H4 (cell line): ENCODE results near the gene SLMAP. TPM values are rescaled to one million over a fixed set of nuclear protein-coding genes. Genes with fewer than 3 reads are reported as not detected.

ENCODE experiments used
- DNase-seq: peaks from one replicate; pipeline ENCODE4 v3.0.0-alpha.2; 2015; ENCODE audit warnings: low spot score
- total RNA-seq: library from RNA; depleted of rRNA; stranded (reverse); fragments of >200 nt; shearing (Covaris generic); gene quantifications from 2 replicates; pipeline ENCODE4 v1.2.3, GENCODE V29; 2014

Gene SLMAP
- total RNA-seq, 1 experiment from 2014 or later, result 17.0 TPM

DNA sequence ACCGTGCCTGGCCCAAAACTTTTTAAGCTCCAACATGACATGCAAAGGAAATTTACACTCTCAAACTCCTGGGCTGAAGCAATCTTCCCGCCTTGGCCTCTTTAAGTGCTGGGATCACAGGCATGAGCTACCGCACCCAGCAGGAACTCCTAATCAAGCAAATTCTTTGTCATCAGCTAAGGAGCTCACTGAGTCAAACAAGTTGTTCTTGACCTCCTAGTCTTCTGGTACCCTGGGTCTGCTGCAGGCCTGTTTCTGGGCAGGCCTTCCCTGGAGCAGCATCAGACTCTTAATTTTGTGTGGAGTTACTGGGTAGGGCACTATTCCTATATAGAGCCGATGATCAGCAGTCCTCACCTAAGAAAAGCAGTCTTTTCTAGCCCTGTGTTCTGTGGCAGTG lies 183.7 kb downstream of the SLMAP start:
- DNase-seq, result no peak

- DNase-seq, result no peak
Measured at GRCh38 chr3:57942388-57942787, 186.3 kb downstream of the SLMAP start.

- peak; percentile 31 for DNase-seq
Measured at GRCh38 chr3:57942872-57943283, 186.8 kb downstream of the SLMAP start.

DNA sequence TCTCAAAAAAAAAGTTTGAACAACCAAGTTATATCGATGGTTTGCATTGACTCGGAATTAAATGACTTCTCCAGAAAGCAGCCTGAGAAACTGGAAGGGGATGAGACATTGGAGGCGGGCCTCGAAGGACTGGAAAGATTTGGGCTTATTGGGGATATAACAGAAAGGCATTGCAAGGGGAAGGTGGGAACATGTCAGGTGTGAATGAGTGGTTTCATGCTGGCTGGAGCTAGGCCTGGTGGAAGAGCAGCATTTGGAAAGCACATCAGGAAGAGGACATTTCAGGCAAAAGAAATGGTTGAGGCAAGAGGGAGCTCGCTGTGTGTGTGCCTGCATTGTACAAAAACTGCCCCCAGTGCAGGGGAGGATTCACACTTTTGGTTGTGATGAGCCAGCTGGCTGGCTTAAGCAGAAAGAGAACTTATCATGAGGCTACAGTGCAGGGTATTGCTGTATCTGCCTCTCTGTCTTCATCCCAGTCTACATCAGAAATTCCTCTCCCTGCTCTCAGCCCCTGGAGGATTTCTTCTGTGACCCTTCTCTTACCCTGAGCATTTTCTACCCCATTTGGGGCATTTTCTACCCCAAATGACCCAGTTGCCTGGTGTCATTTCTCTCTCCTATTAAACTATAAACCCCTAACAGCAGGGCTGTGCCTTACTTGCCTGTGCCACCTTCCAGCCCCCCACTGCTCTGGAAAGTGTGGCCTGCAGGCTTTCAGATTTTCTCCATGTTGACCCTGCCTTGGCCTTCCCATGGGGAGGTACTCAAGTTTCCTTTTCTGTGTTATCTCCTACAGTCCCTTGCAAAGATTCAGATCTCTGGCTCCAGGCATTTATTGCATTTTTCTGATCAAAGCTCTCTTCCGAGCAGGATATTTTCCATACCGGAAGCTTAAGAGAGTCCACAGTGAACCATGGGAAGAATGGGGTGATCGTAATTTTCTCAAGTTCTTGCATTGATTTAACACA lies 187.7 kb downstream of the SLMAP start:
- DNase-seq, result no peak

- no peak for DNase-seq
Measured at GRCh38 chr3:57946970-57947381, 190.9 kb downstream of the SLMAP start.

GRCh38 chr3:57948080-57948671 lies 192.1 kb downstream of the SLMAP start:
- DNase-seq, result no peak

- DNase-seq, result no peak
Measured at GRCh38 chr3:57948781-57949242, 192.7 kb downstream of the SLMAP start.

GRCh38 chr3:57949344-57949743 lies 193.2 kb downstream of the SLMAP start:
- DNase-seq, result no peak

GRCh38 chr3:57949785-57950615 lies 193.9 kb downstream of the SLMAP start:
- DNase-seq, result peak; percentile 25

- DNase-seq, result peak; percentile 33
Measured at GRCh38 chr3:57951066-57951882, 195.2 kb downstream of the SLMAP start.

GRCh38 chr3:57952208-57952631 lies 196.1 kb downstream of the SLMAP start:
- DNase-seq, result peak; percentile 90

- no peak for DNase-seq
Measured at GRCh38 chr3:57952651-57953050, 196.5 kb downstream of the SLMAP start.

DNA sequence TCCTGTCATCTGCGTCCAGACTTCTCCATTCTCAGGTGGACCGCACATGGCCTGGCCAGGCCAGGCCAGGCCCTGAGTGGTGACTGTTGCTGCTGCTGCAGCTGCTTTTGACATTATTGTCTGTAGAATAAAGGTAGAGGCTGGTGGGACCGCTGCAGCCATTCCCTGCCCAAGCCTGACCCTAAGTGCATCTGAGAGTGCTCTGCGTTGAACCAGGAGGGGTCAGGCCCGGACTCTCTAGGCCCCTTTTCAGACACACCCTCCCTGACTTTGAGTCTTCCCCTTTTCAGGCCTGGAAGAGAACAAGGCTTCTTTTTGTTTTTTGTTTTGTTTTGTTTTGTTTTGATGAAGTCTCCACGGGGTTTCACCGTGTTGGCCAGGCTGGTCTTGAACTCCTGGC lies 197.5 kb downstream of the SLMAP start:
- no peak for DNase-seq

GRCh38 chr3:57956119-57956832 lies 200.2 kb downstream of the SLMAP start:
- DNase-seq, result peak; percentile 35

DNA sequence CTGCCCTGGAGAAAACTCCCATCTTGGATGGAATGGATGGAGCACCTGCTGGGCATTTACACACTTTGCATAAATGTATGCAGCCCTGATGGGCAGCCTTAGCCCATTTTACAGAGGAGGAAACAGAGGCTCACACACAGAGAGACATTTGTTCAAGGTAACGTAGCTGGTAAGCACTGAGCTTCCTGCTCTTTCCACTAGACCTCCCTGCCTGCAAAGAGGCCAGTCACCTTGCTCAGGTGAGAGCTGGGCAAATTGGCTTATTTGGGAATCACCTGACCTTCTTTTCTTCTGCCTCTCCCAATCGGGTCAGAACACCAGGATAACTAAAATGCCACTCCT lies 200.7 kb downstream of the SLMAP start:
- no peak for DNase-seq

- no peak for DNase-seq
Measured at GRCh38 chr3:57957824-57958223, 201.7 kb downstream of the SLMAP start.

- no peak for DNase-seq
Measured at GRCh38 chr3:57958642-57959422, 202.7 kb downstream of the SLMAP start.

- DNase-seq, result no peak
Measured at GRCh38 chr3:57959423-57960173, 203.5 kb downstream of the SLMAP start.

DNA sequence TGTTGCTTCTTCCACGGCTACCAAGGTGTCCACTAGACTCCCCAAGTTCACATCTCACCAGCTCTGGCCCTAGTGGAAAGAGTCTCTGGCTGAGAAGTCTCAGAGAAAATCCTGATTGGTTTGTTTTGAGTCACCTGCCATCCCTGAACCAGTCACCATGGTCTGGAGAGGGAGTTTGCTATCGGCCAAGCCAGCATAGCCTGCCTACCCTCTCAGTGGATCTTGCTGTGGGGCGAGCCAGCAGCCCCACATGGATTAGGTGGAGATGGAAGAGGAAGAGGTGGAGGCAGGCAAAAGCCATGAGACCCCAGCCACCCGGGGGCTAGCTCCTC lies 204.0 kb downstream of the SLMAP start:
- DNase-seq, result no peak
